GM12878 (cell line): ENCODE results near the gene FOXRED2. TPM values are rescaled to one million over a fixed set of nuclear protein-coding genes. Genes with fewer than 3 reads are reported as not detected.

Experiments used
- ATAC-seq: fragments of 200-7000 bp; cut with Tn5 transposase; 3 replicates; pipeline ENCODE4 v1.9.1; 2020; ENCODE audit warnings: mild to moderate bottlenecking, moderate library complexity
- BruUV-seq: library from RNA; stranded (reverse); fragments of 400-500 nt; replicated peaks from 2 replicates; lab custom pipeline; 2021; lab: Mats Ljungman, UMichigan
- CTCF ChIA-PET: fragments of 300-600 bp; sonication (Branson Sonifier 250); formaldehyde crosslinking; extraction: SDS; loops from one replicate; lab custom pipeline; 2021; ENCODE audit warnings: inconsistent platforms; lab: Yijun Ruan, JAX
- POLR2A ChIA-PET: fragments of 350-600 bp; formaldehyde crosslinking; extraction: SDS; loops from one replicate; lab custom pipeline; 2021; ENCODE audit warnings: inconsistent platforms; lab: Charles Lee
- RAD21 ChIA-PET: fragments of 300-600 bp; sonication (Branson Sonifier 250); formaldehyde crosslinking; loops from one replicate; lab custom pipeline; 2023; ENCODE audit warnings: antibody characterized with exemption; ENCODE audit not compliant: unreplicated experiment; lab: Charles Lee
- SMC1A ChIA-PET: fragments of 300-600 bp; sonication (Branson Sonifier 250); formaldehyde crosslinking; loops from one replicate; lab custom pipeline; 2023; ENCODE audit not compliant: unreplicated experiment, uncharacterized antibody; lab: Charles Lee
- DNase-seq: peaks from one replicate; pipeline ENCODE4 v3.0.0-alpha.2; 2011; ENCODE audit warnings: low read depth, low spot score
- FAIRE-seq: peaks from 3 replicates; lab custom pipeline; 2011; peaks lifted over from hg19 to GRCh38; lab: Jason Lieb, UNC
- H2AFZ ChIP-seq: 2 replicates; pipeline ENCODE4 v1.6.0; 2011; ENCODE audit warnings: low read depth, low read length, control low read depth; ENCODE audit not compliant: control insufficient read depth
- H3K27ac ChIP-seq: 2 replicates; pipeline ENCODE4 v1.5.1; 2011; ENCODE audit warnings: control low read depth; ENCODE audit not compliant: control insufficient read depth, insufficient read depth
- H3K27me3 ChIP-seq, 2 experiments: replicated peaks in 1 of 2; 2 replicates each; pipeline versions ENCODE4 v1.6.0 to v1.6.1; 2011; ENCODE audit warnings: low read length in 1 of 2; ENCODE audit not compliant: control insufficient read depth in 2 of 2, insufficient read depth in 2 of 2
- H3K36me3 ChIP-seq, 2 experiments: 2 replicates each; pipeline ENCODE4 v1.5.1; 2011; ENCODE audit warnings: low read length in 1 of 2; ENCODE audit not compliant: control insufficient read depth in 2 of 2, insufficient read depth in 2 of 2
- H3K4me1 ChIP-seq: 2 replicates; pipeline ENCODE4 v1.6.1; 2011; ENCODE audit warnings: mild to moderate bottlenecking, low read length, moderate library complexity, mixed read lengths; ENCODE audit not compliant: control insufficient read depth, insufficient read depth
- H3K4me2 ChIP-seq: 2 replicates; pipeline ENCODE4 v1.6.0; 2011; ENCODE audit warnings: control low read depth; ENCODE audit not compliant: control insufficient read depth, insufficient read depth
- H3K4me3 ChIP-seq: fragments of 200-600 bp; sonication (generic); 2 replicates; pipeline ENCODE4 v1.5.1; 2016
- H3K79me2 ChIP-seq: 2 replicates; pipeline ENCODE4 v1.6.0; 2011; ENCODE audit warnings: low read length; ENCODE audit not compliant: control insufficient read depth, insufficient read depth
- H3K9ac ChIP-seq: 2 replicates; pipeline ENCODE4 v1.8.0; 2011; ENCODE audit warnings: low read length, control low read depth, mixed read lengths; ENCODE audit not compliant: control insufficient read depth, insufficient read depth
- H3K9me3 ChIP-seq: replicated peaks from 3 replicates; pipeline ENCODE4 v1.5.1; 2011; ENCODE audit warnings: mild to moderate bottlenecking, low read length; ENCODE audit not compliant: control insufficient read depth, insufficient read depth
- H4K20me1 ChIP-seq: 2 replicates; pipeline ENCODE4 v1.6.0; 2011; ENCODE audit not compliant: control insufficient read depth, insufficient read depth
- BCL3 ChIP-seq: IDR thresholded peaks from 2 replicates; pipeline ENCODE4 v1.6.1; 2011; ENCODE audit warnings: borderline replicate concordance, low read depth, mild to moderate bottlenecking, moderate library complexity, low read length; ENCODE audit not compliant: insufficient read depth, poor library complexity, severe bottlenecking
- CEBPZ ChIP-seq: fragments of 150-350 bp; IDR thresholded peaks from 2 replicates; pipeline ENCODE4 v1.6.1; 2016; ENCODE audit warnings: low read depth, low read length
- MEF2B ChIP-seq: fragments of 450-650 bp; IDR thresholded peaks from 2 replicates; pipeline ENCODE4 v1.6.1; 2018; ENCODE audit warnings: mild to moderate bottlenecking, moderate library complexity; ENCODE audit not compliant: partially characterized antibody, poor library complexity, severe bottlenecking
- WGBS: methylation state at CpG from one replicate; pipeline ENCODE4 v1.1.6; 2016; ENCODE audit warnings: low lambda C conversion rate; ENCODE audit not compliant: insufficient replicate concordance, insufficient coverage; ENCODE audit errors: missing lambda C conversion rate; 5-methylcytosine and 5-hydroxymethylcytosine counted together
- in situ Hi-C: fragments of 300-500 bp; cut with MboI; formaldehyde crosslinking; loops from 9 replicates; pipeline ENCODE4 v1.14.3; 2018; ENCODE audit warnings: mixed read lengths
- intact Hi-C: fragments of 100-400 bp; cut with micrococcal nuclease; formaldehyde crosslinking; loops from one replicate; pipeline ENCODE4 v1.14.2; 2022; ENCODE audit not compliant: unreplicated experiment
- polyA plus RNA-seq, 11 experiments: library from polyadenylated mRNA; depleted of rRNA in 4 of 11; unstranded in 6 of 11; stranded (reverse) in 5 of 11; fragments of >200 nt; fragmentation: Nextera tagmentation in 4 of 11; fragmentation: Illumina TruSeq in 1 of 11; extraction: Ambion mirVana in 4 of 11; extraction: Trizol in 1 of 11; gene quantifications; 1 replicate in 1 of 11; 2 replicates in 10 of 11; pipeline versions ENCODE4 v1.2.1 to v1.2.3, GENCODE V29; 2011 to 2016; ENCODE audit warnings: inconsistent platforms in 2 of 11, missing spikeins in 2 of 11, low read depth in 1 of 11
- total RNA-seq, 4 experiments: library from RNA; depleted of rRNA in 3 of 4; stranded (reverse); fragments of >200 nt in 3 of 4; fragmentation: Illumina TruSeq in 1 of 4; extraction: Trizol in 1 of 4; gene quantifications; 2 replicates each; pipeline versions ENCODE4 v1.2.1 to v1.2.3, GENCODE V29; 2013 to 2021

Gene FOXRED2
- total and polyA plus RNA-seq, 10 of the 15 experiments (the other 5 are each of a cell fraction or from before 2014, with no cell fraction given), result 1.8 to 28.8 (median 7.6) TPM

- TF ChIP-seq CEBPZ, result no peak
- TF ChIP-seq, all 136 proteins: peak for 13
Observed at GRCh38 chr22:36480941-36481392, 25.9 kb downstream of the FOXRED2 start (continued).

- ChIA-PET CTCF (no interaction called here), SMC1A (no interaction called here), RAD21 (no interaction called here), POLR2A (interaction anchor here (0.7 kb wide), 1 partner anchor 23 kb away, joined by 3 read pairs; no protein-coding TSS in a partner anchor)
- in situ Hi-C loops, result no loop called here
- WGBS, result 98% methylated on average over 4 of the region's 4 CpGs
- Histone ChIP-seq H3K4me3 (no peak overlapping the region), H3K4me1 (peaks cover 6% of the 10 kb centered on the region), H3K27me3 (no peaks in the 10 kb centered on the region), H3K36me3 (peaks cover 12 to 24% of the 10 kb centered on the region in 2 experiments), H3K27ac (no peak overlapping the region), H2AFZ (no peak overlapping the region), H3K4me2 (no peak overlapping the region), H4K20me1 (no peaks in the 10 kb centered on the region), H3K9me3 (no peaks in the 10 kb centered on the region), H3K9ac (no peak overlapping the region)
- intact Hi-C loops, result no loop called here
- ATAC-seq (no peak), FAIRE-seq (no peak), DNase-seq (no peak)
- BruUV-seq, result no TSS peak
- TF ChIP-seq MEF2B (no peak), BCL3 (no peak)
- TF ChIP-seq, all 136 proteins: peak for 0
- peaks cover 12% of the 10 kb centered on the region for H3K79me2 ChIP-seq
Observed at GRCh38 chr22:36478966-36479365, 27.9 kb downstream of the FOXRED2 start.
